PC-9 (cell line): Measurements from ENCODE around the gene AGL. TPM values are rescaled to one million over a fixed set of nuclear protein-coding genes. Genes with fewer than 3 reads are reported as not detected.

Experiments
- BruUV-seq: library from RNA; stranded (reverse); fragments of 400-500 nt; replicated peaks from 2 replicates; lab custom pipeline; 2021; lab: Mats Ljungman, UMichigan
- CTCF ChIA-PET: fragments of 300-600 bp; sonication (Branson Sonifier 250); formaldehyde crosslinking; loops from one replicate; lab custom pipeline; 2022; ENCODE audit warnings: antibody characterized with exemption; lab: Charles Lee
- POLR2A ChIA-PET: fragments of 300-600 bp; sonication (Branson Sonifier 250); formaldehyde crosslinking; loops from one replicate; lab custom pipeline; 2022; ENCODE audit warnings: antibody characterized with exemption; ENCODE audit not compliant: unreplicated experiment; lab: Charles Lee
- DNase-seq, 2 experiments: peaks; one replicate each; pipeline versions ENCODE4 v3.0.0 to v3.0.0-alpha.2; 2015 to 2022; ENCODE audit warnings: mixed read lengths in 1 of 2
- H2AFZ ChIP-seq: fragments of 200-600 bp; sonication (generic); 2 replicates; pipeline ENCODE4 v1.8.1; 2017; ENCODE audit warnings: antibody characterized with exemption
- H3F3A ChIP-seq: fragments of 200-600 bp; sonication (generic); 2 replicates; pipeline ENCODE4 v1.8.1; 2017; ENCODE audit warnings: antibody characterized with exemption, mild to moderate bottlenecking, low read depth; ENCODE audit not compliant: insufficient read depth
- H3K27ac ChIP-seq: fragments of 200-600 bp; sonication (generic); 2 replicates; pipeline ENCODE4 v1.6.1; 2016; ENCODE audit warnings: mixed run types
- H3K27me3 ChIP-seq: fragments of 200-600 bp; sonication (generic); 2 replicates; pipeline ENCODE4 v1.6.1; 2016; ENCODE audit warnings: low read depth, mixed run types; ENCODE audit not compliant: insufficient read depth
- H3K36me3 ChIP-seq: fragments of 200-600 bp; sonication (generic); 2 replicates; pipeline ENCODE4 v1.6.1; 2016; ENCODE audit warnings: low read depth, mixed run types
- H3K4me1 ChIP-seq: fragments of 200-600 bp; sonication (generic); replicated peaks from 2 replicates; pipeline ENCODE4 v1.6.1; 2016; ENCODE audit warnings: mixed run types; ENCODE audit not compliant: insufficient read depth
- H3K4me2 ChIP-seq: fragments of 200-600 bp; sonication (generic); 2 replicates; pipeline ENCODE4 v1.6.1; 2017; ENCODE audit warnings: mixed run types
- H3K4me3 ChIP-seq: fragments of 200-600 bp; sonication (generic); 2 replicates; pipeline ENCODE4 v1.6.1; 2016; ENCODE audit warnings: mixed run types
- H3K79me2 ChIP-seq: fragments of 200-600 bp; sonication (generic); 2 replicates; pipeline ENCODE4 v1.6.1; 2017; ENCODE audit warnings: low read depth, mixed run types
- H3K9me2 ChIP-seq: fragments of 200-600 bp; sonication (generic); 2 replicates; pipeline ENCODE4 v1.8.1; 2017; ENCODE audit warnings: mild to moderate bottlenecking; ENCODE audit not compliant: insufficient read depth
- H3K9me3 ChIP-seq: fragments of 200-600 bp; sonication (generic); 2 replicates; pipeline ENCODE4 v1.8.1; 2016; ENCODE audit warnings: low read depth; ENCODE audit not compliant: insufficient read depth
- H4K20me1 ChIP-seq: fragments of 200-600 bp; sonication (generic); 2 replicates; pipeline ENCODE4 v1.8.1; 2017; ENCODE audit not compliant: insufficient read depth
- CTCF ChIP-seq: fragments of 200-600 bp; sonication (generic); conservative IDR thresholded peaks from 2 replicates; pipeline ENCODE4 v1.6.1; 2017; ENCODE audit warnings: mixed run types, antibody characterized with exemption, mild to moderate bottlenecking, moderate library complexity
- EZH2 ChIP-seq: fragments of 200-600 bp; sonication (generic); IDR thresholded peaks from 2 replicates; pipeline ENCODE4 v1.8.0; 2017; ENCODE audit warnings: antibody characterized with exemption, low read depth
- intact Hi-C: fragments of 100-400 bp; cut with micrococcal nuclease; formaldehyde crosslinking; loops from one replicate; pipeline ENCODE4 v1.10.0; 2022; ENCODE audit not compliant: unreplicated experiment
- total RNA-seq: library from RNA; stranded (reverse); gene quantifications from 2 replicates; pipeline ENCODE4 v1.2.3, GENCODE V29; 2021

The AGL gene
- total RNA-seq, 1 experiment from 2014 or later: 15.7 TPM

GRCh38 chr1:99820546-99820945 lies 29.6 kb upstream of the AGL start:
- no peak for TF ChIP-seq CTCF
- no peak for TF ChIP-seq EZH2
- no peak overlapping the region for H2AFZ ChIP-seq
- H3K9me2 ChIP-seq: no peaks in the 10 kb centered on the region
- intact Hi-C loops: no loop called here
- DNase-seq: no peak
- no peaks in the 10 kb centered on the region for H3K36me3 ChIP-seq
- no peak overlapping the region for H3K4me3 ChIP-seq
- H3F3A ChIP-seq: no peaks in the 10 kb centered on the region
- no peaks in the 10 kb centered on the region for H4K20me1 ChIP-seq
- no peak overlapping the region for H3K27ac ChIP-seq
- H3K4me2 ChIP-seq: no peak overlapping the region
- H3K4me1 ChIP-seq: no peaks in the 10 kb centered on the region
- no peaks in the 10 kb centered on the region for H3K27me3 ChIP-seq
- ChIA-PET POLR2A (no interaction called here), CTCF (no interaction called here)
- H3K79me2 ChIP-seq: no peaks in the 10 kb centered on the region
- no TSS peak for BruUV-seq
- no peaks in the 10 kb centered on the region for H3K9me3 ChIP-seq

GRCh38 chr1:99825098-99825497 lies 25.1 kb upstream of the AGL start:
- no peak for TF ChIP-seq EZH2
- TF ChIP-seq CTCF: no peak
- Histone ChIP-seq H3K27me3 (no peaks in the 10 kb centered on the region), H3K27ac (no peak overlapping the region), H3K4me3 (no peak overlapping the region), H3K79me2 (no peaks in the 10 kb centered on the region), H3K9me2 (no peaks in the 10 kb centered on the region), H4K20me1 (no peaks in the 10 kb centered on the region), H3F3A (no peaks in the 10 kb centered on the region), H3K9me3 (no peaks in the 10 kb centered on the region), H3K4me1 (no peaks in the 10 kb centered on the region), H3K36me3 (no peaks in the 10 kb centered on the region), H2AFZ (no peak overlapping the region), H3K4me2 (no peak overlapping the region)
- ChIA-PET POLR2A (no interaction called here), CTCF (no interaction called here)
- intact Hi-C loops: no loop called here
- BruUV-seq: no TSS peak
- no peak for DNase-seq

- Histone ChIP-seq H3K36me3 (no peaks in the 10 kb centered on the region), H3K4me2 (no peak overlapping the region), H3K9me2 (no peaks in the 10 kb centered on the region), H2AFZ (no peak overlapping the region), H3K4me1 (no peaks in the 10 kb centered on the region), H3K9me3 (0 out of 2 replicates have a peak, but pooled peaks cover 3% of the 10 kb centered on the region), H4K20me1 (no peaks in the 10 kb centered on the region), H3K27me3 (no peaks in the 10 kb centered on the region), H3K27ac (no peak overlapping the region), H3K4me3 (no peak overlapping the region), H3F3A (no peaks in the 10 kb centered on the region), H3K79me2 (no peaks in the 10 kb centered on the region)
- no peak for TF ChIP-seq EZH2
- no peak for TF ChIP-seq CTCF
- ChIA-PET CTCF (no interaction called here), POLR2A (no interaction called here)
- intact Hi-C loops: no loop called here
- BruUV-seq: no TSS peak
- DNase-seq: no peak
Observed at GRCh38 chr1:99825702-99826101, 24.5 kb upstream of the AGL start.
